ENCODE measurements around the gene PCCA. TPM values are rescaled to one million over a fixed set of nuclear protein-coding genes. Genes with fewer than 3 reads are reported as not detected.

The PCCA gene
- total and polyA plus RNA-seq, 2 donors (not counting 1 experiment from before 2014, with no cell fraction given): 4.8 to 17.4 TPM

DNA sequence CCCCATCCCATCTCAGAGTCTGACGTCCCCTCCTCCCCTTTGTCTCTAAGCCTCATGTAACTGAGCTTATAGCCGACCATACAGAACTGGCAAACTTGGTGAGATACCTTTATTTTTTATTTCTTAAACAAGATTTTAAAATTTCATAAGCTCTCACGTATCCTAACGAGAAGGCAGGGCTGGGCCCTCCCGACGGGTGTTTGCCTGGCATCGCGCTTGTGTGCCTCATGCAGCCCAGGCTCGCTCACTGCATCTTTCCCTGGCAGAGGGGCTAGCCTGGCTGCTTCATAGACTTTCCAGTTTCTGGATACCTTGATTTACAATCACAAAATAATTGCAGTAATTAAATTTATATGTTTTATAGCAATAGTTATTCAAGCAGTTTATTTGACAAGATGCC is 430.7 kb downstream of the PCCA start:
- Histone ChIP-seq H3K27me3 (replicated peaks in 1 of 4; ENCODE audit: control extremely low read depth in 1 of 4, control insufficient read depth in 3 of 4, insufficient read depth in 4 of 4, low read length in 3 of 4) (peaks cover 0 to 7% (median 2%) of the 10 kb centered on the region in 4 experiments), H3K4me3 (ENCODE audit: control extremely low read depth in 1 of 5, extremely low read depth in 1 of 5, insufficient read depth in 1 of 5, low read depth in 2 of 5, low read length in 4 of 5) (no peak overlapping the region), H3K27ac (ENCODE audit: low read length in 2 of 2) (no peak overlapping the region), H3K4me1 (ENCODE audit: control insufficient read depth in 2 of 2, insufficient read depth in 2 of 2, low read length in 2 of 2) (peaks cover 5 to 13% of the 10 kb centered on the region in 2 donors), H3K9ac (ENCODE audit: low read length) (no peak overlapping the region), H2AFZ (ENCODE audit: insufficient read depth, low read depth, low read length, poor library complexity, severe bottlenecking) (no peak overlapping the region), H3K9me3 (ENCODE audit: control extremely low read depth in 1 of 3, control insufficient read depth in 2 of 3, insufficient read depth in 1 of 3, low read length in 2 of 3) (no peaks in the 10 kb centered on the region), H3K36me3 (replicated peaks in 1 of 2; ENCODE audit: control extremely low read depth in 1 of 2, control insufficient read depth in 1 of 2, extremely low read depth in 1 of 2, insufficient read depth in 2 of 2, low read length in 1 of 2) (no peaks in the 10 kb centered on the region), H4K20me1 (ENCODE audit: control insufficient read depth, insufficient read depth, low read length, poor library complexity, severe bottlenecking) (no peaks in the 10 kb centered on the region), H3K4me2 (replicated peaks; ENCODE audit: low read depth, low read length, poor library complexity, severe bottlenecking) (no peak overlapping the region), H3K79me2 (ENCODE audit: control insufficient read depth, insufficient read depth, low read length) (no peaks in the 10 kb centered on the region)
- DNase-seq (no peak), ATAC-seq (ENCODE audit: low read depth) (no peak)
- TF ChIP-seq, protein P1, sequence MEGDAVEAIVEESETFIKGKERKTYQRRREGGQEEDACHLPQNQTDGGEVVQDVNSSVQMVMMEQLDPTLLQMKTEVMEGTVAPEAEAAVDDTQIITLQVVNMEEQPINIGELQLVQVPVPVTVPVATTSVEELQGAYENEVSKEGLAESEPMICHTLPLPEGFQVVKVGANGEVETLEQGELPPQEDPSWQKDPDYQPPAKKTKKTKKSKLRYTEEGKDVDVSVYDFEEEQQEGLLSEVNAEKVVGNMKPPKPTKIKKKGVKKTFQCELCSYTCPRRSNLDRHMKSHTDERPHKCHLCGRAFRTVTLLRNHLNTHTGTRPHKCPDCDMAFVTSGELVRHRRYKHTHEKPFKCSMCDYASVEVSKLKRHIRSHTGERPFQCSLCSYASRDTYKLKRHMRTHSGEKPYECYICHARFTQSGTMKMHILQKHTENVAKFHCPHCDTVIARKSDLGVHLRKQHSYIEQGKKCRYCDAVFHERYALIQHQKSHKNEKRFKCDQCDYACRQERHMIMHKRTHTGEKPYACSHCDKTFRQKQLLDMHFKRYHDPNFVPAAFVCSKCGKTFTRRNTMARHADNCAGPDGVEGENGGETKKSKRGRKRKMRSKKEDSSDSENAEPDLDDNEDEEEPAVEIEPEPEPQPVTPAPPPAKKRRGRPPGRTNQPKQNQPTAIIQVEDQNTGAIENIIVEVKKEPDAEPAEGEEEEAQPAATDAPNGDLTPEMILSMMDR (IDR thresholded peaks at IDR 0.05): no peak
- no peak for TF ChIP-seq EZH2 (IDR thresholded peaks at IDR 0.05; ENCODE audit: borderline replicate concordance, insufficient read depth, low read depth, low read length, poor library complexity, severe bottlenecking)
- H3K27ac Mint-ChIP-seq: no peak overlapping the region
- no peaks in the 10 kb centered on the region for H3K9me3 Mint-ChIP-seq (ENCODE audit: insufficient read depth)
- CTCF ChIA-PET: no interaction called here
- H3K4me3 Mint-ChIP-seq: no peak overlapping the region
- H3K27me3 Mint-ChIP-seq: no peaks in the 10 kb centered on the region
- peaks cover 7% of the 10 kb centered on the region for H3K4me1 Mint-ChIP-seq
- 100% methylated on average over 7 of the region's 9 CpGs for whole genome bisulfite sequencing (ENCODE audit: insufficient coverage)
- intact Hi-C loops (cut with micrococcal nuclease): loop anchor here (10.0 kb wide), 2 partner anchors 1255 to 1345 kb away; no protein-coding TSS in a partner anchor
- POLR2A ChIA-PET: no interaction called here

DNA sequence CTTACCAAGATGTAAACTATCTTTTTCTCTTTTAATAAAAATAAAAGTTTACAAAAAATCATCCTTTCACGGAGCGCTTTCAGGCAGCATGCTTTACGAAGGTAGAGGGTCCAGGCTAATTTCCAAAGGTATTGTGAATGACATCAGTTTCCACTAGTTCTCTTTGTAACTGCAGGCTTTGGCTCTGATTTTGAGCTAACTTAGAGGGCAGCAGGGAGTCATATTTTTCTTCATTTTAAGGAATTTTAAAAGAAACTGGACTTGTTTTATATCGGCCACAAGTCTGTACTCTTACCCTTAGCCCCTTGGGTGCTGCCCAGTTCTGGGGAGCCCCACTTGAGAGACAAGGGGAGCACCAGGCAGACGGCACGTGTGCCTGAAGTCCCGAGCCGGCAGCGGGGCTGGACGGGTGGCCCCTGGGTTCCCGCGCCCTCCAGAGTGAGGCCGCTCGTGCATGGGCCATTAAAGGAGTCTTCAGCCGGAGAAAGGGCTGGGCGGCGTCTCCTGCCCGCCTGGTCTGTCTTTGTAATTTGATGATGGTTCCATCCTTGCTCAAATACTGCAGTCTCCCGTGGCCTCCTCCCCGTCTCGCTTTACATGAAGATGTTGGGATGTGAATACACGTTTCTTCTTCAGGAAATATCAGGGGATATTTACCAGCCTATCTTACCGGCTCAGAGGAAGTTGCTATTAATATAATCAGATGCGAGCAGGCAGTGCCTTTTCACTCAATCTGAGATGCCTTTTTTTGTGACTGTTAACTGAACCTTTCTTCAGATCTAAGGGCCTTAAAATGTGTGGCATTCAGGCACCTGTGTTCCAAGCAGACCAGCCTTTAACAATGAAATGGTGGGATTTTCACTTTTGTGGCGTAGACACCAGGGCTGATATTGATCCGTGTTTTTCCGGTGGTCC is 432.3 kb downstream of the PCCA start:
- H3K27ac Mint-ChIP-seq: no peak overlapping the region
- POLR2A ChIA-PET: no interaction called here
- 66% methylated on average over 21 of the region's 27 CpGs for WGBS (ENCODE audit: insufficient coverage)

More for the DNA sequence above, 432.3 kb downstream of the PCCA start:
- Histone ChIP-seq H3K9ac (ENCODE audit: low read length) (no peak overlapping the region), H3K4me2 (replicated peaks; ENCODE audit: low read depth, low read length, poor library complexity, severe bottlenecking) (peak overlapping the region; percentile 43), H2AFZ (ENCODE audit: insufficient read depth, low read depth, low read length, poor library complexity, severe bottlenecking) (no peak overlapping the region), H3K4me1 (ENCODE audit: control insufficient read depth in 2 of 2, insufficient read depth in 2 of 2, low read length in 2 of 2) (peaks cover 5 to 13% of the 10 kb centered on the region in 2 donors), H3K36me3 (replicated peaks in 1 of 2; ENCODE audit: control extremely low read depth in 1 of 2, control insufficient read depth in 1 of 2, extremely low read depth in 1 of 2, insufficient read depth in 2 of 2, low read length in 1 of 2) (no peaks in the 10 kb centered on the region), H3K27me3 (replicated peaks in 1 of 4; ENCODE audit: control extremely low read depth in 1 of 4, control insufficient read depth in 3 of 4, insufficient read depth in 4 of 4, low read length in 3 of 4) (peaks cover 0 to 7% (median 2%) of the 10 kb centered on the region in 4 experiments), H4K20me1 (ENCODE audit: control insufficient read depth, insufficient read depth, low read length, poor library complexity, severe bottlenecking) (no peaks in the 10 kb centered on the region), H3K27ac (ENCODE audit: low read length in 2 of 2) (no peak overlapping the region), H3K9me3 (ENCODE audit: control extremely low read depth in 1 of 3, control insufficient read depth in 2 of 3, insufficient read depth in 1 of 3, low read length in 2 of 3) (no peaks in the 10 kb centered on the region), H3K79me2 (ENCODE audit: control insufficient read depth, insufficient read depth, low read length) (no peaks in the 10 kb centered on the region), H3K4me3 (ENCODE audit: control extremely low read depth in 1 of 5, extremely low read depth in 1 of 5, insufficient read depth in 1 of 5, low read depth in 2 of 5, low read length in 4 of 5) (no peak overlapping the region)
- ATAC-seq (ENCODE audit: low read depth) (no peak), DNase-seq (no peak)
- TF ChIP-seq EZH2 (IDR thresholded peaks at IDR 0.05; ENCODE audit: borderline replicate concordance, insufficient read depth, low read depth, low read length, poor library complexity, severe bottlenecking): no peak
- TF ChIP-seq, protein P1 (IDR thresholded peaks at IDR 0.05): no peak
- intact Hi-C loops (cut with micrococcal nuclease): no loop called here
- Mint-ChIP-seq H3K9me3 (ENCODE audit: insufficient read depth) (no peaks in the 10 kb centered on the region), H3K4me1 (peaks cover 7% of the 10 kb centered on the region), H3K4me3 (no peak overlapping the region), H3K27me3 (no peaks in the 10 kb centered on the region)
- CTCF ChIA-PET: interaction anchor here (1.4 kb wide), 1 partner anchor 8 kb away, joined by 5 read pairs; no protein-coding TSS in a partner anchor
